ENCODE results near the gene ST6GALNAC3.

The ST6GALNAC3 gene

GRCh38 chr1:76583875-76584477, 509.4 kb downstream of the ST6GALNAC3 start:
- no peak for DNase-seq (ENCODE audit: low spot score)

- no peak for DNase-seq (ENCODE audit: low spot score)
Measured at GRCh38 chr1:76585980-76586674, 511.6 kb downstream of the ST6GALNAC3 start.

- no peak for DNase-seq (ENCODE audit: low spot score)
Measured at GRCh38 chr1:76587212-76587611, 512.7 kb downstream of the ST6GALNAC3 start.

- no peak for DNase-seq (ENCODE audit: low spot score)
Measured at GRCh38 chr1:76591461-76591860, 516.9 kb downstream of the ST6GALNAC3 start.

- DNase-seq (ENCODE audit: low spot score), result no peak
Measured at GRCh38 chr1:76591963-76592362, 517.4 kb downstream of the ST6GALNAC3 start.

- DNase-seq (ENCODE audit: low spot score), result no peak
Measured at GRCh38 chr1:76593141-76593540, 518.6 kb downstream of the ST6GALNAC3 start.

GRCh38 chr1:76593618-76594017, 519.1 kb downstream of the ST6GALNAC3 start:
- DNase-seq (ENCODE audit: low spot score), result peak; percentile 28

- DNase-seq (ENCODE audit: low spot score), result peak; percentile 40
Measured at GRCh38 chr1:76595024-76595423, 520.5 kb downstream of the ST6GALNAC3 start.

GRCh38 chr1:76601465-76601864, 526.9 kb downstream of the ST6GALNAC3 start:
- no peak for DNase-seq (ENCODE audit: low spot score)

GRCh38 chr1:76607717-76608116, 533.2 kb downstream of the ST6GALNAC3 start:
- DNase-seq (ENCODE audit: low spot score), result no peak

GRCh38 chr1:76611770-76612445, 537.4 kb downstream of the ST6GALNAC3 start:
- no peak for DNase-seq (ENCODE audit: low spot score)

GRCh38 chr1:76613886-76614285, 539.3 kb downstream of the ST6GALNAC3 start:
- no peak for DNase-seq (ENCODE audit: low spot score)

GRCh38 chr1:76615253-76616035, 540.9 kb downstream of the ST6GALNAC3 start:
- no peak for DNase-seq (ENCODE audit: low spot score)

- no peak for DNase-seq (ENCODE audit: low spot score)
Measured at GRCh38 chr1:76620371-76620770, 545.8 kb downstream of the ST6GALNAC3 start.

- DNase-seq (ENCODE audit: low spot score), result no peak
Measured at GRCh38 chr1:76622774-76623528, 548.4 kb downstream of the ST6GALNAC3 start.

GRCh38 chr1:76625886-76626678, 551.5 kb downstream of the ST6GALNAC3 start:
- no peak for DNase-seq (ENCODE audit: low spot score)

- DNase-seq (ENCODE audit: low spot score), result no peak
Measured at GRCh38 chr1:76627498-76627897, 553.0 kb downstream of the ST6GALNAC3 start.

GRCh38 chr1:76627901-76628300, 553.4 kb downstream of the ST6GALNAC3 start:
- no peak for DNase-seq (ENCODE audit: low spot score)

GRCh38 chr1:76632136-76632535, 557.6 kb downstream of the ST6GALNAC3 start:
- DNase-seq (ENCODE audit: low spot score), result no peak

GRCh38 chr1:76635784-76636183, 561.2 kb downstream of the ST6GALNAC3 start:
- no peak for DNase-seq (ENCODE audit: low spot score)

GRCh38 chr1:76639181-76639580, 564.6 kb downstream of the ST6GALNAC3 start:
- no peak for DNase-seq (ENCODE audit: low spot score)
